Measurements from ENCODE around the gene CELF2. TPM values are rescaled to one million over a fixed set of nuclear protein-coding genes. Genes with fewer than 3 reads are reported as not detected.
"Not testable (repeated sequence)": the region's sequence is repeated elsewhere in the genome, so short reads cannot be mapped to it uniquely, and the experiment has no call there.

Gene CELF2
- total RNA-seq, 1 donor from 2014 or later = 36.9 TPM

DNA sequence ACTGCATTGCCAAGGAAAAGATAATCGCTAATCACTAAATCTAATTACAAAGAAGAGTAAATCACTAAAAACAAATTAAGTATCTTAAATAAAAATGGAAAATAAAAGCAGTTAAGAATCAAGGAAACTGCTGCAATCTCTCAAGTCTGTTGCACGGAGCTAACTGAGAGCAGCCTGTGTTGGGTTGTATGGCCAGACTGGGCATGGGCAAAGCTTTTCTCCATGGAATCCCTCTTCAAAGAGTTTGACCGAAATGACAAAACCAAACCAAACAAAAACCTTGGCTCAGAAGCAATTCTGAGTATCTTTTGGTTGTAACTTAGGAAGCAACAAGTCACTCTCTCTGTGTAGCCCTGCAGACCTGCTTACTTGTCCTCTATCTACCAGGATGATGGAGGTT lies 78.8 kb downstream of the CELF2 start:
- DNase-seq (ENCODE audit: low spot score) = no peak

DNA sequence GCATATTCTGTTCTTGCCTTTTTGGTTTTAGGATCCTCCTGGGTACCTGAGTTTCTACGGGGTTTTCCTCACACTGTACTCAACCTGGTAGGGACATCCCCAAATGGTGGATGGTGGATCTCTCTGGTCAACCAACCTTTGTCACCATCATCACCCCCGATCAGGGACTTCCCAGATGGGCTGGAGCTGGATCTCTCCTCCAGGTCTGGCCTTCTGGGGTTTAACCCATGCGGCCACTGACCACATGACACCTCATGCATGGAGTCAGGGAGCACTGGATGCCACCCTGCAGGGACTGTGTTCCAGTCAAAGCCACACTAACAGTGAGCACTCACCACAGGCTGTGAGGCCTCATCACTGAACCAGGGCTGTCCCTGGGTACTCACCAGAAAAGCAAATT lies 80.0 kb downstream of the CELF2 start:
- no peak for DNase-seq (ENCODE audit: low spot score)

GRCh38 chr10:11098666-11099065 lies 81.0 kb downstream of the CELF2 start:
- DNase-seq (ENCODE audit: low spot score) = no peak

GRCh38 chr10:11104772-11105675 lies 87.4 kb downstream of the CELF2 start:
- no peak for DNase-seq (ENCODE audit: low spot score)

DNA sequence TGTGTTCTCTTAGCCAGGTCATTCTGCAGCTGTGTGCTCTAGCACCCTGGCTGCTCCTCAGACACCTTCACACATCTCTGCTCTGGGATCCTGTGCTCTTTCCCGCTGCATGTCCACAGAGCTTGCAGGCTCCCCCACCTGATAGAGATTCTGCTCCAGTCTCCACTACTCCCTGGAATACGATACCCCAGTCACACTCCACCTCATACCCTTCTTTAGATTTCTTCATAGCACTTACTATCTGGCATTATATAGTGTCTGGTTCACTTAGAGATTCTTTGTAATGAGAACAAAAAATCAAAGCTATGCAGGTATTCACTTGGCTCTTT lies 88.0 kb downstream of the CELF2 start:
- no peak for DNase-seq (ENCODE audit: low spot score)

DNA sequence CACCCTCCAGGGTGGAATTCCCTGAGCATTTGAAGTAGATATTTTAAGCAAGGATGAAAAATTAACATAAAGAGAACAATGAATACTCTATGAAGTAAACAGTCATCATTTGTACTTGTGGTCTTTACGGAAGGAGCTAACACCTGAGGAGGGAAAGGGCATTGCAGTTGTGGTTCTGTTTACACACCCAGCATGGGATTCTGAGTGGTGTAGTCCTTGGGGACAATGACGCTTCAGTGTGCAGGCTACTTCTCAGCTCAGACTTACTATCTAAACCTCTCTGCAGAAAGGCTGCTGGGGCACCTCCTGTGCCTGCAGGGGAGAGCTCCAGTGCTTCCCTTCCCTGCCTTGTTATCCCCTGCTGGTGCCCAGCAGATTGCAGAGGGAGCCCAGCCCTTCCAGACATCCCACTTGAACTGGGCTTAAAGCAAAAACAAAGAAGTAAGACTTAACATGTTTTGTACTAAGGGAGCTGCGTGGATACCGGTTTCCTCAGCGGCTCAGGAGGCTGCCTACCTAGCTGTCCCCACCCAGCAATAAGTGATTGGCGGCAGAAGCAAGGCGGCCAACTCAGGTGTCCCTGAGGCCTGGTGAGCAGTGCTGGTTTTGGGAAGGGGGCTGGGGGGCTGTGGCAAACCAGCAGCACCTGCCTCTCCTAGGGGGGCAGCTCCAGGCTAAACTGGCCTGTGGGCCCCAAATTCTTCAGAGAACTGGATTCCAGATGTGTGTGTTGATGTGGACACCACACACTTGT lies 89.1 kb downstream of the CELF2 start:
- DNase-seq (ENCODE audit: low spot score) = no peak

GRCh38 chr10:11107948-11108347 lies 90.3 kb downstream of the CELF2 start:
- no peak for DNase-seq (ENCODE audit: low spot score)

- DNase-seq (ENCODE audit: low spot score) = no peak
Observed at GRCh38 chr10:11108356-11108755, 90.7 kb downstream of the CELF2 start.

DNA sequence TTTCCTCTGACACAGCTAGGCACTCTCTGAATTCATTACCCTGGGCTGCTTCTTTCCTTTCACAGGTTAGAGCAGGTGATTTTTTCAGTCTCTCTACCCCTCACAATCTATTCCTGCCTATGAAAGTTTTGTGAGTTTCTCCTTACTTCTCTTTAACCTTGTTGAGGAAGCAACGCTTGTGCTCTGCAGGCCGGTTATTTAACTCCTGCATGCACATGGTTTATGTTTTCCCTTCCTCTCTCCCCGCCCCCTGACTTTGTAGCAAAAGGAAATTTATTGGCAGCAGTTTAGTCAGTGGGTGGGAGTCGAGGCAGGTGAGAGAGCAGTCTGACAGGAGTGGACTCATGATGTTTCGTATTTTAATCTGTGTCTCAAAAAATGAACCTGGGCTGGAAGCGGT lies 91.9 kb downstream of the CELF2 start:
- DNase-seq (ENCODE audit: low spot score) = no peak

GRCh38 chr10:11110539-11110938 lies 92.9 kb downstream of the CELF2 start:
- no peak for DNase-seq (ENCODE audit: low spot score)

- no peak for DNase-seq (ENCODE audit: low spot score)
Observed at GRCh38 chr10:11111490-11111889, 93.8 kb downstream of the CELF2 start.

GRCh38 chr10:11112718-11113117 lies 95.0 kb downstream of the CELF2 start:
- DNase-seq (ENCODE audit: low spot score) = no peak

GRCh38 chr10:11113156-11113555 lies 95.5 kb downstream of the CELF2 start:
- DNase-seq (ENCODE audit: low spot score) = no peak

DNA sequence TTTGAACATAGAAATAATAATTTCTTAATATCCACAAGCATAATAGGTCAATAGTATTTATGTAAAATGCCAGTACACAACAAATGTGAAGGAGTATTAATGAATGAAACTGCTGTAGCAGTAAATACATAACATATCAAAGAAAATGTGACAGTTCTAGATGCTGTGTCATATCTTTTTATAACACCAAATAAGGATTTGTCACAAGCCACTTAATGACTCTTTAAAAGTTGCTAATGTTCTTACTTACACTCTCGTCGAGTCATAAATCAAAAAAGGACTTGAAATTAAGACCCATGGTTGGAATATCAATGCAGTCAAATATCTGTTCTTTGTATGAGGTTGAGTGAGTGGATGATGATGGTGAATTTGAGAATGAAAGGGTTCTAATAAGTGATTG lies 96.6 kb downstream of the CELF2 start:
- DNase-seq (ENCODE audit: low spot score) = no peak

GRCh38 chr10:11115337-11115736 lies 97.7 kb downstream of the CELF2 start:
- DNase-seq (ENCODE audit: low spot score) = no peak

GRCh38 chr10:11116361-11116760 lies 98.7 kb downstream of the CELF2 start:
- no peak for DNase-seq (ENCODE audit: low spot score)

GRCh38 chr10:11116817-11117216 lies 99.1 kb downstream of the CELF2 start:
- DNase-seq (ENCODE audit: low spot score) = no peak

- DNase-seq (ENCODE audit: low spot score) = no peak
Observed at GRCh38 chr10:11118686-11119085, 101.0 kb downstream of the CELF2 start.

DNA sequence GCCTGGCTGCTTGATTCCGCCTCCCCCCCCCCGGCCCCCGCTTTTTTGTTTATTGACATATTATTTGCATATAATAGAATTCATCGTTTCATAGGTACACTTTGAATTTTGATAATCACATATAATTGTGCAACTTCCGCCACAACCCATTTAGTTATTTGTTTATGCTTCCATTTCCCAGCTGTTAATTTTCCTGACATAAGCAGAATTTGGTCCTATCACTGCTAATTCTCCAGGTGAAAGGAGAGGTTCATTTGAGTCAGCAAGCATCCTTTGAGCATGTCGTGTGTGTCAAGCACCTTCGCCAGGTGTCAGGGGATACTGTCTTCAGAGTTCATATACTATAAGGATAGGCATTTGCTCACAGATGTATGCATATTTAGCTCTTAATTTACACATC lies 102.2 kb downstream of the CELF2 start:
- no peak for DNase-seq (ENCODE audit: low spot score)

GRCh38 chr10:11120711-11121110 lies 103.0 kb downstream of the CELF2 start:
- DNase-seq (ENCODE audit: low spot score) = no peak

GRCh38 chr10:11123892-11124291 lies 106.2 kb downstream of the CELF2 start:
- not testable (repeated sequence) for DNase-seq (ENCODE audit: low spot score)

- DNase-seq (ENCODE audit: low spot score) = no peak
Observed at GRCh38 chr10:11125004-11125403, 107.3 kb downstream of the CELF2 start.

GRCh38 chr10:11127017-11127416 lies 109.3 kb downstream of the CELF2 start:
- not testable (repeated sequence) for DNase-seq (ENCODE audit: low spot score)
